Measurements from ENCODE around the gene COG5.

COG5 gene

DNA sequence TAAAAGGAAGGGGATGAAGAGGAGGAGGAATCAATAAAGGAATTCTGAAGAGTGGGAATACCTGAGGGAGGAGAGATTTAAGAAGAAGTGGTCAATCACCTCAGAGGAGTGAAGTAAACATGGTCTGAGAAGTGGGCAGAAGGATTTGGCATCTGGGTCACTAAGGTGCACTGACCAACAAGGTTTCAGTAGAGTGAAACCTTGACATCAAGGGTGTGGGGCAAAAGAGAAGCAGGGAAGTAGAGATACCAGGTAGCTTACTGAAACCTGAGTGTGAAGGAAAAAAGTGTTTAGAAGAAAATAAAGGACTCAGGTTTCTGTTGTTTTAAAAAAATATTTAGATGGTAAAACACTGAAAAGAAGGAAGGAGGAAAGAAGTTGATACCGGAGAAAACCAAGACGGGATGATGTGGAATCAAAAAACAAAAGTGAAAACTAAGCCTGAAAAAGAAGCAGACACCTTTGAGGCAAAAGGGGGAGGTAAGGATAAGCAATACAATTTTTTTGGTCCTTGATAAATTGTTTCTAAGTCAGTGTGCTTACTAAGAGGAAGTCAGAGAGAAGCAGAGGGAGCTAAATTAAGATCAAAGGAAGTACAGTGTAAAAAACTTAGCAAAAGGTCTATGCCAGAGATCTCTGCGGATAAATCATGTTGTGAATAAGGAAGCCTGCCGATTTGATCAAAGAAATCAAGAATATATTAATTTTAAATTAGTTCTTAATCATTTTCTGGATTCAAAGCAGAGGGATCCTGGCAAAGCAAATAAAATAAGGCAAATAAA lies 231.0 kb downstream of the COG5 start:
- DNase-seq (ENCODE audit: low read depth, low spot score): no peak

- no peak for DNase-seq (ENCODE audit: low read depth, low spot score)
Observed at GRCh38 chr7:107330478-107330877, 233.2 kb downstream of the COG5 start.

GRCh38 chr7:107327986-107328569 lies 235.6 kb downstream of the COG5 start:
- no peak for DNase-seq (ENCODE audit: low read depth, low spot score)

GRCh38 chr7:107326061-107326460 lies 237.7 kb downstream of the COG5 start:
- DNase-seq (ENCODE audit: low read depth, low spot score): no peak

GRCh38 chr7:107322015-107322414 lies 241.7 kb downstream of the COG5 start:
- no peak for DNase-seq (ENCODE audit: low read depth, low spot score)

DNA sequence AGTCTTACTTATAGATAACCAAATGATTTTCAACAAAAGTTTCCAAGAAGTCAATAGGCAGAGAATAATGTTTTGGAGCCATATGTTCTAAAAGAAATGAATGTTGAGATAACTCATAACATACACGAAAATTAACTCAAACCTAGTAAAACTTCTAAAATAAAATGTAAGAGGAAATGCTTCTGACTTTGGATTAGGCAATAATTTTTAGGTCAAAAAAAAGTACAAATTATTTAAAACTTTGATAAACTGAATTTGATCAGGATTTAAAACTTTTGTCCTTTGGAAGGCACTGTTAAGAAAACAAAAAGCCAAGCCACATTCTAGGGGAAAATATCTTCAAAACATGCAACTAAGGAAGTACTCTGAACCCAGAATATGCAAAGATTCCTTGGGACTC lies 242.1 kb downstream of the COG5 start:
- DNase-seq (ENCODE audit: low read depth, low spot score): no peak

DNA sequence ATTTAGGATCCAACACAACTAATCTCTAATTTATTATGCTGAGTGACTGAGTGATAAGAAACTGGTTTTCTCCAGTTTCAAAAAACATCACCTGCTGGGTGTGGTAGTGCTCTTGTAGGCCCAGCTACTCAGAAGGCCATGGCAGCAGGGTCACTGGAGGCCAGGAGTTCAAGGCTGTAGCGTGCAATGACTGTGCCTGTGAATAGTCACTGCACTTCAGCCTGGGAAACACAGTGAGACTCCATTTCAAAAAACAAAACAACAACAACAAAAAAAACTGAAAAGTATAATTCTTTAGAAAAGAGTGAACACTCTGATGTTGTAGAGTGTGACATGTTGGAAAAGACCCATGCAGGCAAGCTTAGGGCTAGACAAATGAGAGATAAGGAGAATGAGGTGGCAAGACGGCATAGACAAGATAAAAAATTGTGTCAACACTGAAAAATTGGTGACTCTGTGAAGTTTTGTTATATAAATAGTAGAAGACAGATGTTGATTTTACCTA lies 243.9 kb downstream of the COG5 start:
- DNase-seq (ENCODE audit: low read depth, low spot score): no peak

DNA sequence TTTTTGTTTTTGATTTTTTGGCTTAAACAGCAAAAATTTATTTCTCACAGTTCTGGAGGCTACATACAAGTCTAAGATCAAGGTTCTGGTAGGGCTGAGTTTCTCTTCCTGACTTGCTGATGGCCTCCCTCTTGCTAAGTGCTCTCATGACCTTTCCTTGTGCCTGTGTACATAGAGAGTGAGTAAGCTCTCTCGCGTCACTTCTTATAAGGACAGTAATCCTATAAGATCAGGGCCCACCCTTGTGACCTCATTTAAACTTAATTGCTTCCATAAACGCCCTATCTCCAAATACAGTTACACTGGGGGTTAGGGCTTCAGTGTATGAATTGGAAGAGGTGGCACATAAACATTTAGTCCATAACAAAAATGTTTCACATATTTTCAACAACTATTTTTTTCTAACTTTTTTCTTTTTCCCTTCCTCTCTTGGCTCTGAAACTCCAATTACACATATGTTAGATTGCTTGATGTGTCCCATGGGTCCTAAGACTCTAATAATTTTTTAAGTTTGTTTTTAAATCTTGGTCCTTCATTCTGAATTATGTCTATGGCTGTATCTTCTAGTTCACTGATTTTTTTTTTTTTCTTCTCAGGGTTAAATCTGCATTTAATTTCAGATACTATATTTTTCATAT lies 245.1 kb downstream of the COG5 start:
- no peak for DNase-seq (ENCODE audit: low read depth, low spot score)

GRCh38 chr7:107315716-107316220 lies 248.0 kb downstream of the COG5 start:
- DNase-seq (ENCODE audit: low read depth, low spot score): no peak

GRCh38 chr7:107313355-107313754 lies 250.4 kb downstream of the COG5 start:
- DNase-seq (ENCODE audit: low read depth, low spot score): no peak

- DNase-seq (ENCODE audit: low read depth, low spot score): no peak
Observed at GRCh38 chr7:107312418-107312817, 251.3 kb downstream of the COG5 start.

DNA sequence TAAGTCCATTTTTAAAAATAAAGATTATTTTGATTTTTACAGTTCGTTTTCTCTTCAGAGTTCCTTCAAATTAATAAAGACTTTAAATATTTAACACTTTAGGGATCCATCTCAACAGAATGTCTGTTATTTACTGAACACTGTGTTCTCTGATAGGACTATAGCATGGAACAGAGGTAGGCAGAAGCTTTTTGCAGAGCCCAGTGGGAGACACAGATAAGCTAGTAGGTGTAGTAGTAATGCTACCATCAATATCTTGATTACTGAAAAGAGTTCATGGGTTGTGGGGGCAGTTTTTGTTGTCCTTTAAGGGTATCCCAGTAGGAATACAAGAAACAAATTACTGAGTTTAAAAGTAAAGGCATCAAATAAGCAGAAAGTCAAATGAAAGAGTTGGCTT lies 254.4 kb downstream of the COG5 start:
- no peak for DNase-seq (ENCODE audit: low read depth, low spot score)

DNA sequence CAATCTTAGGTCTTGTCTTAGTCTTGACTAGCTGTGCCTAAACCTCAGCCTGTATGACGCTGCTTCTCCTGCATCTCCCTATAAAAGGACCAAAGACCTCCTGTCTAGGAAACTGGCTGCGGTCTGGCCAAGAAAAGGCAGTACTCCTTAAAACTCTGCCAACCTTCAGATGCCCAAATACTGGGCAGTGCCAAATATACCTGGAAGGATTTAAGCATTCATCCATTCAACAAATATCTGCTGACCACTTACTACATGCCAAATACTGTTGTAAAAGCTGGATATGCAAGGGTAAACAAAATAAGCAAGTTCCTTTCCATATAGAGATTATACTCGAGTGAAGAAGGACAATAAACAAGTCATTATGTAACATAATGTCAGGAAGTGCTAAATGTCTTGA lies 259.1 kb downstream of the COG5 start:
- DNase-seq (ENCODE audit: low read depth, low spot score): no peak

DNA sequence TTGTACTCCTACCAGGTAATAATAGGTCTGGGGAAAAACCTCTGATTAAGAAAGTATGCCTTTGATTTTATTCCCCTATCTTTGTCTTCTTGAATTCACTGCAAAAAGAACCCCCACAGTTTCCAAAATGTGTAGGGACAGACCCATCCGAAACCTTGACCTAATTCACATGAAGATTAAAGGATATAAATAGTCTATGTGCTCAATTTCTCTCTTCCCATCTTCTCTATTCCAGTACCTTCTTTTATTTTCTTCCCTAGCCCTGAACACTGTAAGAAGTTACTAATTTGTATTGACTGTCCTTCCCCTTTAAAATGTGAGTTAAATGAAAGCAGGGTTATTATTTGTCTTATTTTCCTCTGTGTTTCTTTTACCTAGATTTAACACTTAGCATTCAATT lies 259.7 kb downstream of the COG5 start:
- no peak for DNase-seq (ENCODE audit: low read depth, low spot score)

GRCh38 chr7:107302250-107302847 lies 261.4 kb downstream of the COG5 start:
- no peak for DNase-seq (ENCODE audit: low read depth, low spot score)

DNA sequence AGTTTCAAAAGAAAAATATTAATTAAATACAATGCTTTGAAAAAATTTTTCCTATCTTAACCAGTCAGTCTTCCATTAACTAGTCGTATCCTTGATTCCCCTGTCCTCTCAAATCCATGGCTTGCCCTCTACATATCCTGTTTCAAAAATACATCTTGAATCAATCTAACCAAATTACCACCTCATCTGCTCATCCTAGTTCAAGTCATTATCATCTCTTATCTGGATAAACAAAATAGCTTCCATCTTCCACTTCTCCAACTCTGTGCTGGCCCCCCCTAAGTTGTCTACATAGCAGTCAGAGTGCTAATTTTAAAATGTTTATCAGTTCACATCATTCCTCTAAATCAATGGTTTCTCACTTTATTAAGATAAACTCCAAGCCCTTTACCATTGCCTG lies 269.5 kb downstream of the COG5 start:
- DNase-seq (ENCODE audit: low read depth, low spot score): no peak

GRCh38 chr7:107292591-107292990 lies 271.1 kb downstream of the COG5 start:
- no peak for DNase-seq (ENCODE audit: low read depth, low spot score)

DNA sequence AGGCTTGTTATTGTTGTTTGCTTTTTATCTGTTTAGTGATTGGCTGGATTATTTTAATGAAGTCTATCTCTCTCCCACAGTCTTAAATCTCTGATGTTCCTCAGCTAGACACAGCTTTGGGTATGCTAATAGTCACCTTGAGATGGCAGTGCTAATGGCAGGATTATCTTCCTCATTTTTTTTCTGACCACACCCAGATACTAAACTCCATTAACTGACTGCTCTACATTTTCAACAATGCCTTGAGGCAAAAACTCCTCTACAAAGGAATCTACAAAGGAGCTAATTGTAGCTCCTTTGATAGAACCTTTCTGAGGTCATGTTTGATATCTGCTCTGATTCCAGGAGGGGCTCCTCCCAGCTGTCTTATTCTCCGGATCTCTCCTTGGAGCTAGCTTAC lies 272.3 kb downstream of the COG5 start:
- no peak for DNase-seq (ENCODE audit: low read depth, low spot score)

GRCh38 chr7:107286751-107287621 lies 276.7 kb downstream of the COG5 start:
- DNase-seq (ENCODE audit: low read depth, low spot score): no peak

DNA sequence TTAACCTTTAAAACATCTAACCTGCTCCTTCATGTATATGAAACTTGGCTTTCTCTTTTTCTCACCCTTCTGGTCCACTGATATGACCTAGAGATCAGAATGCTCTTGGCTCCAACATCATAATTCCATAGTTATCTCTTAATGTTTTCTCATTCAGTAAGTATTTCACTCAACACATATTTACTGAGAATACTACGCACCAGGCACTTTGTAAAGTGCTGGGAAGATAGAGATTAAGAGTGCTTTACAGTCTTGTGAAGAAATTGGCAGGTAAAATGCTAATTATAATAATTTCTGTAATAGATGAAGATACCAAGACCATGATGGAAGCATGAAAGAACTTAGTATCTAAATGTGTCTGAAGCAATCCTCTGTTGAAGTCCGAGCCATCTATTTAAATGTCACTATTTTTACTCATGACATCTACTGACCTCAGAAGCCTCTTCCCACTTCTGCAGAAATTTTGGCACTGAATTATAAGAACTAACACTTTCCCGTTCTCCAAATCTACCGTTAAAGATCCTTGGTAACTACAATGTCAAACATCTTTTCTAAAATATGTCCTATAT lies 278.7 kb downstream of the COG5 start:
- DNase-seq (ENCODE audit: low read depth, low spot score): no peak

DNA sequence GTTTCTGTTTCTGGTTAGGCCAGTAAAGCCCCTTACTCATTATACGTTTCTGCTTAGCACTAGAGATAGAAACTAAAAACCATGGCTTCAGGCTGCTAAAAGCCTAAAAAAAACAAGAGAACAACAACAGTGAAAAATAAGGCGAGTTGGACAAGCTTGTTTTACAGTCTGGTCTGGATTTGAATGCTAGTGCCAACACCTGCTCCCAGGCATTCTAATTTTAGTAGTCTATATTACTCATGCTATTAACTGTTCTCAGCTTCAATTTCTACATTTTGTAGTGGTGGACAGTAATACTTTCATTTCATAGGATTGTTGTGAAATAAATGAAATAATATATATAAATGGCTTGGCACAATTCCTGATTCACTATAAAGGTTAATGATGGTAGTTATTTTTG lies 286.4 kb downstream of the COG5 start:
- no peak for DNase-seq (ENCODE audit: low read depth, low spot score)
